KOPT-K1 (cell line): Measurements from ENCODE around the gene DVL2.
A peak's percentile ranks its signal among the peaks of the same experiment; 100 is the strongest.
"Not testable (repeated sequence)": the region's sequence is repeated elsewhere in the genome, so short reads cannot be mapped to it uniquely, and the experiment has no call there.

Experiments
- H3K27ac ChIP-seq: fragments of 200-600 bp; sonication (generic); 2 replicates; pipeline ENCODE4 v1.5.1; 2016; ENCODE audit warnings: antibody characterized with exemption, mild to moderate bottlenecking, low read depth, low read length; ENCODE audit not compliant: poor library complexity, severe bottlenecking
- H3K36me3 ChIP-seq: fragments of 200-600 bp; sonication (generic); 2 replicates; pipeline ENCODE4 v1.5.1; 2017; ENCODE audit warnings: antibody characterized with exemption, mild to moderate bottlenecking, low read length, moderate library complexity; ENCODE audit not compliant: insufficient read depth
- H3K9me3 ChIP-seq: fragments of 200-600 bp; sonication (generic); 2 replicates; pipeline ENCODE4 v1.5.1; 2017; ENCODE audit warnings: antibody characterized with exemption, low read length, mild to moderate bottlenecking; ENCODE audit not compliant: insufficient read depth, poor library complexity, severe bottlenecking

The DVL2 gene

DNA sequence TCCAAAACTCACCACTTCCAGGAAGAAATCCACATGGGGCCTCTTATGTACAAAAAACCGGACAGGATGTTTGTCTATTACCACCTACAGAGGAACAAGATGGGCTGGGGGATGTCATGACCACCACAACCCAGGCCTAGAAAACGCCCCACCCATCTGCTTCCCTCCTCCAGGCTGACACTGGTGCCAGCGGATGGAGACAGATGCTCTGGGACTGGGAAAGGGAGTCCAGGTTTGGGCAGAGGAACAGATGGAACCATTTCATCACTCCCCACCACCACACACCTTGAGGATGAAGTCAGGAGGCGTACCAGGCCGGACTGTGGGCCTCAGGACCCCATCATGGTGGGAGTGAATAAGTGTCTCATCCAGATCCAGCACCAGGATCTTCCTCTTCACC, 12.5 kb upstream of the DVL2 start:
- Histone ChIP-seq H3K36me3 (peaks cover 50% of the 10 kb centered on the region), H3K27ac (no peak overlapping the region), H3K9me3 (no peaks in the 10 kb centered on the region)

- not testable (repeated sequence) for H3K9me3 ChIP-seq, H3K27ac ChIP-seq
- H3K36me3 ChIP-seq, result peaks cover 57% of the 10 kb centered on the region
Measured at GRCh38 chr17:7243838-7244237, 9.5 kb upstream of the DVL2 start.

- H3K36me3 ChIP-seq, result peaks cover 54% of the 10 kb centered on the region
- no peaks in the 10 kb centered on the region for H3K9me3 ChIP-seq
- peak overlapping the region; percentile 80 for H3K27ac ChIP-seq
Measured at GRCh38 chr17:7243453-7243729, 9.1 kb upstream of the DVL2 start.

GRCh38 chr17:7242717-7243452, 8.6 kb upstream of the DVL2 start:
- H3K27ac ChIP-seq, result peak overlapping the region; percentile 80
- no peaks in the 10 kb centered on the region for H3K9me3 ChIP-seq
- H3K36me3 ChIP-seq, result peaks cover 54% of the 10 kb centered on the region

- Histone ChIP-seq H3K27ac (peak within 1 kb of the TSS; percentile 80), H3K36me3 (peaks cover 54% of the 10 kb centered on the region), H3K9me3 (no peaks in the 10 kb centered on the region)
Measured at GRCh38 chr17:7241783-7242716, 7.7 kb upstream of the DVL2 start, which contains the start of gene GABARAP. Gene GABARAP, minus strand, starts transcription at chr17:7242449. Its CDS starts 119 bp downstream, at chr17:7242330.

- Histone ChIP-seq H3K36me3 (peaks cover 54% of the 10 kb centered on the region), H3K9me3 (no peaks in the 10 kb centered on the region), H3K27ac (peak overlapping the region; percentile 80)
Measured at GRCh38 chr17:7241090-7241733, 6.9 kb upstream of the DVL2 start.

GRCh38 chr17:7240375-7240774, 6.1 kb upstream of the DVL2 start:
- H3K27ac ChIP-seq, result peak overlapping the region; percentile 2
- H3K9me3 ChIP-seq, result no peaks in the 10 kb centered on the region
- H3K36me3 ChIP-seq, result peaks cover 54% of the 10 kb centered on the region

DNA sequence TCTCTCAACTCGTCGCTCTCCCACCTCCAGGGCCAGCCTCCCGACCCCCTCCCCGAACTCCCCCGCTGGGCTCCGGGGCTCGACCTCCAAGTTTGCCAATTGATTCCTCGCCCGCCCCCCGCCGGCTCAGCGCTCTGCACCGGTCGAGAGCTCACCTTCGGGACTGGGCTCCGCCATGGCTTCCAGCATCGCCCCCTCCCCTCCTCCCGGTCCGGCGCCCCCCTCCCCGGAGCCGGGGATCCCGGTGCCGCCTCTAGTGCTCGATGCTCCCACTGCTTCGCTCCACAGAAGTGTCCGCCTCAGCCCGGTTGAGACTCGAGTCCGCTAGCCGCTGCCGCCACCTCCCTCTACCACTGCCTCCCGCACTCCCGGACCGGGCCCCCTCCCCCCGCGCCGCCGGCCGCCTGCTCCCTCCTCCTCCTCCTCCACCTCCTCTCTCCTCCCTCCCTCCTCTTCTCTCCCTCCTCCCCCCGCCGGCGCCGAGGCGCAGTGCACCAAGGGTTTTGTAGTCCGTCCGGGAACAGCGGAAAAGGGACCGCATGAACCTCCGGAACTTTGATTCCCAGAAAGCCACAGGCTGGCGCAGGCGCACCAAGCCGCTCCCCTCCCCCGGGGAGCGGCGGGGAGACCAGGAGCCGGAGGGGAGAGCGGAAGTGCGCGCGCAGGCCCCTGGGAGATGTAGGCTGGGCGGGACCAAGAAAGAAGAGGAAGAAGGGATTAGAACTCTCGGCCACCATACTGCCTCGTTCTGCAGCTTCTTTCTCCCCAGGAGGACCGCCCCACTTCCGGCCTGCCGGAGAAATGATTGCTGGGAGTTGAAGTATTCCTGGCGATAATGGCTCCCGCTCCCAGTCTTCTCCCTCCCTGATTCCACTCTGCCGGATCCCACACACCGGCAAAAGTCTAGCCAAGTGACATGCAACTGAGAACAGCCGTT, 5.0 kb upstream of the DVL2 start, which contains the start of gene PHF23:
TSS of gene PHF23 (minus strand) at position 367 of the 937 bp plus-strand sequence. CDS start at position 189, 178 bp downstream.
- H3K9me3 ChIP-seq, result no peaks in the 10 kb centered on the region
- H3K27ac ChIP-seq, result peak within 1 kb of the TSS; percentile 94
- H3K36me3 ChIP-seq, result peaks cover 51% of the 10 kb centered on the region

GRCh38 chr17:7238420-7239090, 4.2 kb upstream of the DVL2 start:
- Histone ChIP-seq H3K36me3 (peaks cover 43% of the 10 kb centered on the region), H3K9me3 (no peaks in the 10 kb centered on the region), H3K27ac (peak overlapping the region; percentile 94)

GRCh38 chr17:7237761-7238419, 3.6 kb upstream of the DVL2 start:
- Histone ChIP-seq H3K36me3 (peaks cover 38% of the 10 kb centered on the region), H3K27ac (peak overlapping the region; percentile 94), H3K9me3 (no peaks in the 10 kb centered on the region)

DNA sequence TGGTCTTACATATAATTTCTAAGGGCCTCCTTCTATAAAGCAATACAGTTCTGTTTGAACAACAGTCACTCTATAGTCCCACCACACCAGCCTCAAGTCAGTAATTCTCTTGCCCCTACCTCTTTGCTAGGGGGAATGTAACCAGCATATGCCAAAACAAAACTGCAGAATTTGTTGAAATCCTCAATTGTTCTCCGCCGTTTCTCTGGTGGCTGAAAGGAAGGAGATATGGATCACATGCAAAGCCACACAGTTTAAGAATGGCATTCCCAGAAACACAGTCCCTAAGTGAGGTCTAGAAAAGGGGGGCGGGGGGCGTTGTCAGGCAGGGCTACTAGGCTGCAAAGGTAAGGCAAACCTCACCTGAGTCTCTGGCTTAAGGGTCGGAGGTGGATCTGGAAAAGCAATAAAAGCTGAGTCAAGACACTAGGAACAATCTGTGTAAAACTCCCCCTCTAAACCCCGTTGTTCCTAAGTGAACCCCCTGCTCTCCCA, 3.0 kb upstream of the DVL2 start:
- Histone ChIP-seq H3K9me3 (no peaks in the 10 kb centered on the region), H3K36me3 (peaks cover 38% of the 10 kb centered on the region), H3K27ac (peak overlapping the region; percentile 94)

GRCh38 chr17:7236808-7237207, 2.5 kb upstream of the DVL2 start:
- Histone ChIP-seq H3K36me3 (peaks cover 38% of the 10 kb centered on the region), H3K27ac (peak overlapping the region; percentile 94), H3K9me3 (no peaks in the 10 kb centered on the region)
